Measurements from ENCODE around the gene GAN.

GRCh38 chr16:81427219-81427618, 112.5 kb downstream of the GAN start:
- TF ChIP-seq CTCF (IDR thresholded peaks at IDR 0.05) (no peak), MAX (CRISPR knock-in tag; IDR thresholded peaks at IDR 0.05) (no peak), ZBTB43 (CRISPR knock-in tag; IDR thresholded peaks at IDR 0.05) (no peak), ZBTB21 (CRISPR knock-in tag; IDR thresholded peaks at IDR 0.05; ENCODE audit: borderline replicate concordance) (no peak), ZNF416 (CRISPR knock-in tag; IDR thresholded peaks at IDR 0.05) (no peak), ARID4B (CRISPR knock-in tag; IDR thresholded peaks at IDR 0.05; ENCODE audit: borderline replicate concordance) (no peak), SP1 (CRISPR knock-in tag; conservative IDR thresholded peaks at IDR 0.05) (no peak)
